HG03064 (cell line): ENCODE data around the gene KRTAP12-4.
"Not testable (repeated sequence)": the region's sequence is repeated elsewhere in the genome, so short reads cannot be mapped to it uniquely, and the experiment has no call there.

Source experiments
- ATAC-seq: cut with Tn5 transposase; IDR thresholded peaks from one replicate; pipeline ENCODE4 v1.9.1; 2021; ENCODE audit warnings: low read depth; ENCODE audit not compliant: unreplicated experiment

Gene KRTAP12-4

DNA sequence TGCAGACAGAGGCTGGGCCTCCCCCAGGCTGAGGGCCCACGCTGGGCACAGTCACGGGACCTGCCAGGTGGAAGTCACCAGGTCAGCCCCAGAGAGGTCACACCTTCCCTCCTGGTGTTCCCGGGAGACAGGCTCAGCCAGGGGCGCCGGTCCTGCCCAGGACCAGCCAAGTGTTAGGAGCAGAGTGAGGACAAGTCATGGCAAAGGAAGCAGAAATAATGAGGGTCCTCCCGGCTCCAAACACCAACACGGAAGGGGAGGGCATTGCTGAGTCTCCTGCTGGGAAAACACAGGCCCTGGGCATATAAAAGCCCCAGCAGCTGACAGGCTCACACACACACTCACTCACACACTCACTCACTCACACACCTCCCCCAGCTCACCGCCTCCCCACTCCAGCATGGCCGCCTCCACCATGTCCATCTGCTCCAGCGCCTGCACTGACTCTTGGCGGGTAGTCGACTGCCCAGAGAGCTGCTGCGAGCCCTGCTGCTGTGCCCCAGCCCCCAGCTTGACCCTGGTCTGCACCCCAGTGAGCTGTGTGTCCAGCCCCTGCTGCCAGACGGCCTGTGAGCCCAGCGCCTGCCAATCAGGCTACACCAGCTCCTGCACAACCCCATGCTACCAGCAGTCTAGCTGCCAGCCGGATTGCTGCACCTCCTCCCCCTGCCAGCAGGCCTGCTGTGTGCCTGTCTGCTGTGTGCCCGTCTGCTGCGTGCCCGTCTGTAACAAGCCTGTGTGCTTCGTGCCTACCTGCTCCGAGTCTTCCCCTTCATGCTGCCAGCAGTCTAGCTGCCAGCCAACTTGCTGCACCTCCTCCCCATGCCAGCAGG is 17.2 kb downstream of the KRTAP12-4 start, which contains the start of gene KRTAP10-10:
KRTAP10-10 (plus strand) TSS at position 339 of the 833 bp plus-strand sequence; CDS start at position 401, 62 bp downstream.
- ATAC-seq = no peak

DNA sequence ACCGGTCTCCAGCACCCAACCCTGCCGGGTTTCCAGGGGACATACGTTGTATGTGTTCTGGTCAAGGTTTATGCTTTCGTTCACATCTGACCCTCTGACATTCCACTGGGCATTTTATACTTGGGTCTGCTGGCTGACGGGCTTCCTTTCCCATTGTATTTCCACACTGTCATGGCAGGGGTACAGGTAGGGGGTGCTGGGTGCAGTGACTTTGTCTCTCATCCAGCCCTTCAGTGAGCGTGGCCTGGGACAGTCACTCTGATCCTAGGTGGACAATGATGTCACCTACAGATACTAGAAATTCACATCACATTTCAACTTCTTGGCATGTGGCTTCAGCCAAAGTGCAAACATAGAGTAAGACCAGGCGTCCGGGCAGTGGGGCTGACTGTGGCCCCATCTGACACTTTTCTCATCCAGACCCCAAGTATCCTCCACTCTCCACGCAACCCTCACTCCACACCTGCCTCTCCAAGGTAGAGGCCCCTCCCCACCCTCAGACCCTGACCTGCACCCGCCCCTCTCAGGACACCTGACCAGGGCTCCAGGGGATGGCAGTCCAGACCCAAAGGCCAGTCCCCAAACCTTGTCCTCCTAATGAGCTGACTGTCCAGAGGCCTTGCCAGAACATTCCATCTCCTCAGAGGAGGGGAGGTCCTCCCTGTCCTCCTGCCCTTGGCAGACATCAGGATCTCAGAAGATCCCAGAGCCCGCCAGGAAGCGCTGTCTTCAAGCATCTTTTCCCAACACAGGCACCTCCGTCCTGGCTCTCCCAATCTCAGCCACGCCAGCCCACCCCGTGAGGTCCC is 18.0 kb downstream of the KRTAP12-4 start:
- ATAC-seq = no peak

DNA sequence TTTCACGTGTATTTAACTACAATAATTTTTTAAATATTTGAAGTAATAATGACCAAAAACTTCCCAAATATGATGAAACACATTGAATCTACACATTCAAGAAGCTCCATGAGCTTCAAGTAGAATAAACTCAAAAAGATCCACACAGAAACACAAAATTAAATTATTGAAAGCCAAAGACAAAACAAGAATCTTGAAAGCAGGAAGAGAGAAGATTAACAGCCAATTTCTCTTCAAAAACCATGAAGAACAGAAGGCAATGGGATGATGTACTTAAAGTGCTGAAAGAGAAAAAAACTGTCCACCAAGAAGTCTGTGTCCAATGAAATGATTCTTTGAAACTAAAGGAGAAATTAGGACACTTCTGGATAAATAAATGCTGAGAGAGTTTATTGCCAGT is 22.4 kb downstream of the KRTAP12-4 start:
- no peak for ATAC-seq

GRCh38 chr21:44630440-44630839 is 24.0 kb downstream of the KRTAP12-4 start:
- ATAC-seq = no peak

DNA sequence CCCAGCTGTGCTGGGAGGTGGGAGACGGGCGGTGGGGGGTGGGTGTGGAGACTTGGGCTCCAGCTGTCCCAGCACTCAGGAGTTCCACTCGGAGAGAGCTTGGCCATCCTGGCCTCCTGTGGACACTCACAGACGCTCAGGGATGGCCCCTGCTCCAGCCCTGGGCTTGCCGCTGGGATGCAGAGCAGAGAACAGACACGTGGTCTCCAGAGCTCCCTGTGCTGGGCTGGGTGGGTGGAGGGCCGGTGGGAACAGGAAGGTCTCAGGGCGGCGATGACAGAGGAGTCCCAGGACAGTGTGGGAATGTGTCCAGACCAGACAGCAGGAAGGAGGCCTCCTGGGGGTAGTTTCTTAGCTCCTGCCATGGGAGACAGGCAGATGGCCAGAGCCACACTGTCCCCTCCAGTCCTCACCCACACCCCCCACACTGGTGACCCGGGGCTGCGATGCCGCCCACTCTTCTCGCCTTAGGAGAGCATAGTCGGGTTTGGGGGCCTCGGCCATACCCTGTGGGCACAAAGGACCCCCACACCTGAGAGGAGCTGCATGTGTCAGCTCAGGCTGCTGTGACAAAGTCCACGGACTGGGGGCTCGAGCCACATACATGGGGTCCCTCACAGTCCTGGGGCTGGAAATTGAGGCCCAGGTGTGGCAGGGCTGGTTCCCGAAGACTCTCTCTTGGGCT is 25.6 kb downstream of the KRTAP12-4 start:
- ATAC-seq = no peak

DNA sequence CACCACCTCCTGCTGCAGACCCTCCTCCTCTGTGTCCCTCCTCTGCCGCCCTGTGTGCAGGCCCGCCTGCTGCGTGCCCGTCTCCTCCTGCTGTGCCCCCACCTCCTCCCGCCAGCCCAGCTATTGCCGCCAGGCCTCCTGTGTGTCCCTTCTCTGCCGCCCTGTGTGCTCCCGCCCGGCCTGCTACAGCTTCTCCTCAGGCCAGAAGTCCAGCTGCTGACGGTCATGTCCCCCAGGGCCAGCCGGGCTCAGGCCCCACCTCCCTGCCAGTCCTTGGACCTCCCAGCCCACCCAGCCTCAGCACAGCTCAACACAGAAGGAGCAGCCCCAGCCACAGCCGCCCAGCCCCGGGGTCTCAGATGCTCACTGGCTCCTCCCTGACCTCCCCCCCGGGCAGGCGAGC is 26.6 kb downstream of the KRTAP12-4 start:
- not testable (repeated sequence) for ATAC-seq

DNA sequence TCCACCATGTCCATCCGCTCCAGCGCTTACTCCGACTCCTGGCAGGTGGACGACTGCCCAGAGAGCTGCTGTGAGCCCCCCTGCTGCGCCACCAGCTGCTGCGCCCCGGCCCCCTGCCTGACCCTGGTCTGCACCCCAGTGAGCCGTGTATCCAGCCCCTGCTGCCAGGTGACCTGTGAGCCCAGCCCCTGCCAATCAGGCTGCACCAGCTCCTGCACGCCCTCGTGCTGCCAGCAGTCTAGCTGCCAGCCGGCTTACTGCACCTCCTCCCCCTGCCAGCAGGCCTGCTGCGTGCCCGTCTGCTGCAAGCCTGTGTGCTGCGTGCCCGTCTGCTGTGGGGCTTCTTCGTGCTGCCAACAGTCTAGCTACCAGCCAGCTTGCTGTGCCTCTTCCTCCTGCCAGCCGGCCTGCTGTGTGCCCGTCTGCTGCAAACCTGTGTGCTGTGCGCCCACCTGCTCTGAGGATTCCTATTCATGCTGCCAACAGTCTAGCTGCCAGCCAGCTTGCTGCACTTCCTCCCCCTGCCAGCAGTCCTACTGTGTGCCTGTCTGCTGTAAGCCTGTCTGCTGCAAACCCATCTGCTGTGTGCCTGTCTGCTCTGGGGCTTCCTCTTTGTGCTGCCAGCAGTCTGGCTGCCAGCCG is 27.2 kb downstream of the KRTAP12-4 start:
- ATAC-seq = not testable (repeated sequence)

DNA sequence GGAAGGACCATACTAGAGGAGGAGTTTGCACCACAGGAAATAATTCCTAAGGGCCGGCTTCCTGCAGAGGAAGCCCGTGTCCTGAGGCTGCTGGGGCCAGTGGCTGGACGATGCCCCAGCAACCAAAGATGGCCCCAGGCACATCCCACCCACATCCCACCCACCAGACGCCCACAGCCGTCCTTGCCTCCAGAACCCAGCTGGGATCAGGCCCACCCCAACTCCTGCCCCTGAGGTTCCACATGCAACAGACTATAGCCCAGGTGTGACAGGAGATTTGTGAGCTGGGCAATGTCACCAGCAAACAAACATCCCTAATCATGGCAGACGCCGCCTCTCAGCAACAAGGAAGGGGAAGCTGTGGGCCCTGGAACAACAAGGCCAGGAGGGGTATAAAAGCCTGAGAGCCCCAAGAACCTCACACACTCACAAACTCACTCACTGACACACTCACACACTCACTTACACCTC is 27.8 kb downstream of the KRTAP12-4 start, which contains the start of gene KRTAP10-9:
KRTAP10-9 (plus strand) TSS at position 421 of the 471 bp plus-strand sequence. CDS start 79 bp downstream, outside the sequence.
- no peak for ATAC-seq

DNA sequence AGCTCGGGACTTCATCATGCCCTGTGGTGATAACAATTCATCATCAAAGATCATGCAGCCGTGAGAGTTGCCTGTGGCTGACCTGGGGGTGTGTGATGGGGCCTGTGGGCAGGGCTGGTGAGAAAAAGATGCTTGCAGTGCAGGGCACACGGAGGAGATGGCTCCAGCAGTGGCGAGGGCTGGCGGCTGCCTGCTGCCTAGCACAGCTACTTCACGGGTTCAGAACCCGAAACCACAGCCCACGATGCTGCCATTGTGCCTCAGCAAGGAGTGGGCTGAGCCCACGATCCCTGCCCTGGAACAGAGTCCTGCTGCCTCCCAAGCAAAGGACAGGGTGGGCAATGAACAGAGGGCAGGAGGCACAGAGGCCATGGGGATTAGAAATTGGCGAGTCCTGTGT is 28.2 kb downstream of the KRTAP12-4 start:
- no peak for ATAC-seq

DNA sequence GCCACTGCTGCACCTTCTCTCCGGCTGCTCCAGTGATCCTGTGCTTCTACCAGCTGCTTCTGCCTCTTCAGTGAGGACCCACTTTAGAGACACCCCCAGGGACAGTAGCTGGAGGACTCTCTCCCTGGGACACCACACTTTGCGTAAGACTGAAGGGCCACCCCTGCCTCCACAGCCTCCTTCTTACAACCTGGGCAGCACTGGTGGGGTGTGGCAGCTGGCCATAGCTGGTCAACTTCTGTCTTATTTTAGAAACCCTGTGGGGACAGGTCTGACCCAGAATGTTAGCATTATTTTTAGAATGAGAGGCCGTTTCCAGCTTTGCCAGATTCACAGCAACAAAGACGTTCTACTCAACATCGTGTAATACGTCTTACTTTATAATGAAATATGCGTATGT is 28.7 kb downstream of the KRTAP12-4 start:
- no peak for ATAC-seq

- no peak for ATAC-seq
Observed at GRCh38 chr21:44623575-44623974, 30.9 kb downstream of the KRTAP12-4 start.

GRCh38 chr21:44619886-44620285 is 34.6 kb downstream of the KRTAP12-4 start:
- no peak for ATAC-seq

DNA sequence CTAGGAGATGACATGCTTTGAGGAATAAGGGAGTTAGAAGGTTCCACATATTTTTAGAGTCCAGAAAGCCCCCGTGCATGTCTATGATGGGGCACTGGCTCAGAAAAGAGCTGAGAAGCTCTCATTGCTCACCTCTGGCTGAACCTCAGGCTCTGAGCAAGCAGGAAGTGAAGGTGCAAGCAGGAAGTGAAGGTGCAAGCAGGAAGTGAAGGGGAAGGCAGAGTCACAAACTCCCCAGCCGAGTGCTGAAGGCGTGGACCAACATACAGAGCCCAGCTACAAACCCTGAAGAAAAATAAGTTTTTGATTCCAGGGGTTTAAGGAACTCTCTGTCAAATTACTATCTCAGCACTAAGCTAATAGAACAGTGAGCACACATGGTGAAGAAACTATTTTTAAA is 35.5 kb downstream of the KRTAP12-4 start:
- no peak for ATAC-seq

GRCh38 chr21:44618504-44618903 is 36.0 kb downstream of the KRTAP12-4 start:
- ATAC-seq = no peak

GRCh38 chr21:44617071-44617501 is 37.4 kb downstream of the KRTAP12-4 start:
- no peak for ATAC-seq

DNA sequence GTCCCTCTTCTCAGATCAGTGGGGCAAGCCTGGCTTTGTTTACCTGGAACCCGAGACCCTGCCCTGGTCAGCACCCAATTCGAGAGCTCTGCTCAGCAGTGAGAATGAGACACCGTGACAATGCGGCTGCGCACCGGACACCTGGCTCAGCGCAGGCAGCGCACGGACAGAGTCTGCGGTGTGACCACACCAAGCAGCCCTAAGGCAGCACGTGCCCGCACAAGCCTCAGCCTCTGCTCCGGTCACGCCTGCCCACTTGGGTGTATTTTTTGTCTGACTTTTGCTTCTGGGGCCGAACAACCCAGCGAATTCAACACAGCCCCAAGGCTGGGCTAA is 37.9 kb downstream of the KRTAP12-4 start:
- ATAC-seq = no peak

- no peak for ATAC-seq
Observed at GRCh38 chr21:44615911-44616590, 38.4 kb downstream of the KRTAP12-4 start.

- no peak for ATAC-seq
Observed at GRCh38 chr21:44615466-44615865, 39.0 kb downstream of the KRTAP12-4 start.

- ATAC-seq = no peak
Observed at GRCh38 chr21:44614961-44615391, 39.5 kb downstream of the KRTAP12-4 start.

DNA sequence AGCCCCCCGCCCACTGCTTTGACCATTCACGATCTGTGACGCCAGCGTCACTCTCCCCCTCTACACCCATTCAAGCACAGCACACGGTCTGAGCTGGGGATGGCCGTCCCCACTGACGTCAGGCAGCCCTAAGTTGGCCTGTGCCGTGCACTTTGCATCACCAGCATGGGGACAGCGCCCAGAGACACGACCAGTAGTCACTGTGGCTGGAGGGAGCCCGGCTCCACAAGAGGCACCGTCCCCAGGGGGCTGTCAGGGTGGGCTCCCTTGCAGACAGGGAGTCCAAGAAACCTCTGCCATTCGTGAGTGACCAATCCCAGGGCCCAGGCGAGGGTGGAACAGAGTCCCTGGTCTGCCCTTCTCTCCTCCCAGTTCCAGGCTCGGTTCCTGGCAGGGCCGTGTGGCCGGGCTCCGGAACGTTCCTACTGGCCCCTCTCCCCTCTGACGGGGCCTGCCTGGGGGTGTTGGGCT is 40.3 kb downstream of the KRTAP12-4 start:
- no peak for ATAC-seq
